H1 (cell line): ENCODE results near the gene DNM2. TPM values are rescaled to one million over a fixed set of nuclear protein-coding genes. Genes with fewer than 3 reads are reported as not detected.
A peak's percentile ranks its signal among the peaks of the same experiment; 100 is the strongest.

Experiments
- CTCF ChIA-PET: fragments of 300-600 bp; sonication (Branson Sonifier 250); formaldehyde crosslinking; loops from one replicate; lab custom pipeline; 2021; ENCODE audit not compliant: partially characterized antibody; lab: Charles Lee
- POLR2A ChIA-PET: fragments of 300-600 bp; sonication (Branson Sonifier 250); formaldehyde crosslinking; loops from one replicate; lab custom pipeline; 2021; ENCODE audit warnings: inconsistent platforms; ENCODE audit not compliant: partially characterized antibody; lab: Charles Lee
- DNase-seq, 2 experiments: peaks; one replicate each; pipeline versions ENCODE4 v3.0.0 to v3.0.0-alpha.2; 2010 to 2022; ENCODE audit warnings: low spot score in 2 of 2, low read depth in 1 of 2, mixed read lengths in 1 of 2
- FAIRE-seq: peaks from 2 replicates; lab custom pipeline; 2011; peaks lifted over from hg19 to GRCh38; lab: Jason Lieb, UNC
- H2AFZ ChIP-seq: 2 replicates; pipeline ENCODE4 v1.8.1; 2012; ENCODE audit warnings: low read length, inconsistent platforms
- H2AK5ac ChIP-seq: 2 replicates; pipeline ENCODE4 v1.6.1; 2013; ENCODE audit warnings: low read depth, low read length
- H2BK120ac ChIP-seq: replicated peaks from 2 replicates; pipeline ENCODE3; 2013; ENCODE audit warnings: low read depth, low read length, inconsistent platforms
- H2BK12ac ChIP-seq: 2 replicates; pipeline ENCODE4 v1.6.1; 2013; ENCODE audit warnings: low read depth, low read length
- H2BK15ac ChIP-seq: 2 replicates; pipeline ENCODE4 v1.6.1; 2013; ENCODE audit warnings: low read length
- H2BK20ac ChIP-seq: 2 replicates; pipeline ENCODE4 v1.6.1; 2013; ENCODE audit warnings: low read length
- H2BK5ac ChIP-seq: 2 replicates; pipeline ENCODE4 v1.6.1; 2013; ENCODE audit warnings: low read depth, low read length
- H3K14ac ChIP-seq: 2 replicates; pipeline ENCODE4 v1.6.1; 2013; ENCODE audit warnings: inconsistent platforms; ENCODE audit not compliant: insufficient read length
- H3K18ac ChIP-seq: 2 replicates; pipeline ENCODE4 v1.6.1; 2013; ENCODE audit warnings: low read length; ENCODE audit errors: extremely low read depth
- H3K23ac ChIP-seq: 2 replicates; pipeline ENCODE4 v1.6.1; 2013; ENCODE audit warnings: inconsistent platforms; ENCODE audit not compliant: insufficient read length
- H3K23me2 ChIP-seq: 2 replicates; pipeline ENCODE4 v1.6.1; 2013; ENCODE audit warnings: low read depth, low read length
- H3K27ac ChIP-seq: 2 replicates; pipeline ENCODE4 v1.6.1; 2011; ENCODE audit warnings: low read depth, low read length, inconsistent platforms
- H3K27me3 ChIP-seq, 4 experiments: replicated peaks in 1 of 4; 1 replicate in 1 of 4; 2 replicates in 3 of 4; pipeline versions ENCODE4 v1.6.1 to v1.8.1; 2011 to 2013; ENCODE audit warnings: low read length in 3 of 4, mild to moderate bottlenecking in 3 of 4, inconsistent platforms in 2 of 4, mixed read lengths in 2 of 4, moderate library complexity in 1 of 4; ENCODE audit not compliant: control insufficient read depth in 3 of 4, insufficient read depth in 3 of 4; ENCODE audit errors: extremely low read depth in 1 of 4
- H3K36me3 ChIP-seq, 4 experiments: 2 replicates each; pipeline versions ENCODE4 v1.6.1 to v1.8.1; 2011 to 2013; ENCODE audit warnings: mild to moderate bottlenecking in 4 of 4, low read length in 3 of 4, moderate library complexity in 2 of 4, control low read depth in 1 of 4, inconsistent platforms in 1 of 4; ENCODE audit not compliant: insufficient read depth in 4 of 4, control insufficient read depth in 2 of 4
- H3K4ac ChIP-seq: replicated peaks from 2 replicates; pipeline ENCODE3; 2013; ENCODE audit warnings: low read length, low read depth, mixed read lengths, inconsistent platforms; ENCODE audit not compliant: insufficient read length
- H3K4me1 ChIP-seq, 4 experiments: replicated peaks in 1 of 4; 1 replicate in 1 of 4; 2 replicates in 3 of 4; pipeline versions ENCODE4 v1.6.1 to v1.8.1; 2011 to 2013; ENCODE audit warnings: low read length in 3 of 4, inconsistent platforms in 2 of 4, mixed read lengths in 1 of 4; ENCODE audit not compliant: insufficient read depth in 4 of 4, control insufficient read depth in 3 of 4
- H3K4me2 ChIP-seq, 2 experiments: 2 replicates each; pipeline versions ENCODE4 v1.6.1 to v1.8.1; 2011 to 2013; ENCODE audit warnings: low read depth in 2 of 2, low read length in 2 of 2, control low read depth in 1 of 2, inconsistent platforms in 1 of 2, mild to moderate bottlenecking in 1 of 2; ENCODE audit not compliant: insufficient read depth in 1 of 2
- H3K4me3 ChIP-seq, 4 experiments: fragments of 200-600, 300-600 bp in 1 of 4; sonication (generic), shearing (Covaris generic), sonication (Bioruptor Twin) in 1 of 4; 2 replicates each; pipeline versions ENCODE4 v1.5.1 to v1.8.1; 2011 to 2016; ENCODE audit warnings: low read length in 4 of 4, low read depth in 3 of 4, control low read depth in 2 of 4, inconsistent platforms in 2 of 4, mild to moderate bottlenecking in 2 of 4, mixed read lengths in 1 of 4, moderate library complexity in 1 of 4; ENCODE audit not compliant: insufficient read depth in 2 of 4; ENCODE audit errors: extremely low read depth in 1 of 4
- H3K56ac ChIP-seq: replicated peaks from 2 replicates; pipeline ENCODE3; 2013; ENCODE audit warnings: low read depth, mild to moderate bottlenecking, mixed read lengths, low read length, inconsistent platforms; ENCODE audit not compliant: insufficient read length
- H3K79me1 ChIP-seq: 2 replicates; pipeline ENCODE4 v1.6.1; 2013; ENCODE audit warnings: low read depth, low read length, control low read depth
- H3K79me2 ChIP-seq, 2 experiments: 2 replicates each; pipeline versions ENCODE4 v1.6.1 to v1.8.1; 2012 to 2013; ENCODE audit warnings: low read length in 2 of 2, mild to moderate bottlenecking in 2 of 2, inconsistent platforms in 1 of 2; ENCODE audit not compliant: insufficient read depth in 2 of 2, control insufficient read depth in 1 of 2
- H3K9ac ChIP-seq, 4 experiments: replicated peaks in 1 of 4; 1 replicate in 1 of 4; 2 replicates in 3 of 4; pipeline versions ENCODE4 v1.6.1 to v1.8.1; 2011 to 2013; ENCODE audit warnings: low read depth in 3 of 4, low read length in 3 of 4, control low read depth in 2 of 4, mild to moderate bottlenecking in 2 of 4, moderate library complexity in 2 of 4, inconsistent platforms in 1 of 4; ENCODE audit errors: extremely low read depth in 1 of 4
- H3K9me3 ChIP-seq, 2 experiments: 2 replicates each; pipeline versions ENCODE4 v1.6.1 to v1.8.1; 2012 to 2013; ENCODE audit warnings: mild to moderate bottlenecking in 2 of 2, moderate library complexity in 2 of 2, control low read depth in 1 of 2, inconsistent platforms in 1 of 2, low read depth in 1 of 2, low read length in 1 of 2, mixed read lengths in 1 of 2; ENCODE audit not compliant: insufficient read depth in 2 of 2
- H4K20me1 ChIP-seq, 2 experiments: replicated peaks in 1 of 2; 2 replicates each; pipeline versions ENCODE3 to v1.8.1; 2011 to 2013; ENCODE audit warnings: inconsistent platforms in 2 of 2, low read length in 2 of 2, mild to moderate bottlenecking in 1 of 2; ENCODE audit not compliant: insufficient read depth in 2 of 2, control insufficient read depth in 1 of 2
- H4K5ac ChIP-seq: 2 replicates; pipeline ENCODE4 v1.6.1; 2013; ENCODE audit warnings: low read length, low read depth, mixed read lengths, inconsistent platforms; ENCODE audit not compliant: insufficient read length
- H4K8ac ChIP-seq: 2 replicates; pipeline ENCODE4 v1.8.0; 2013; ENCODE audit warnings: mild to moderate bottlenecking, moderate library complexity, low read length, inconsistent platforms; ENCODE audit not compliant: insufficient read depth; ENCODE audit errors: extremely low read depth
- H4K91ac ChIP-seq: replicated peaks from 2 replicates; pipeline ENCODE3; 2013; ENCODE audit warnings: low read length, mixed read lengths, inconsistent platforms; ENCODE audit not compliant: insufficient read length
- CBX5 ChIP-seq: fragments of 300-800, 300-1000 bp; sonication (generic); IDR thresholded peaks from 2 replicates; pipeline ENCODE4 v1.7.1; 2016; ENCODE audit warnings: antibody characterized with exemption, low read length, low read depth
- EZH2 ChIP-seq: fragments of 200-600 bp; sonication (generic); IDR thresholded peaks from 2 replicates; pipeline ENCODE4 v1.7.1; 2012; ENCODE audit warnings: low read depth, mild to moderate bottlenecking, moderate library complexity, low read length, inconsistent platforms; ENCODE audit not compliant: severe bottlenecking
- GTF2F1 ChIP-seq: IDR thresholded peaks from 2 replicates; pipeline ENCODE4 v1.6.1; 2012; ENCODE audit warnings: low read depth, low read length, improper control_type of control experiment, borderline replicate concordance
- HDAC2 ChIP-seq, 2 experiments: fragments of 300-600 bp in 1 of 2; sonication (generic) in 1 of 2; IDR thresholded peaks; 2 replicates each; pipeline ENCODE4 v1.6.1; 2011 to 2012; ENCODE audit warnings: low read depth in 2 of 2, low read length in 2 of 2, mild to moderate bottlenecking in 2 of 2, moderate library complexity in 2 of 2, borderline replicate concordance in 1 of 2, inconsistent platforms in 1 of 2
- JUN ChIP-seq: IDR thresholded peaks from 2 replicates; pipeline ENCODE4 v1.6.1; 2011; ENCODE audit warnings: low read depth, mild to moderate bottlenecking, improper control_type of control experiment, low read length
- JUND ChIP-seq: IDR thresholded peaks from 2 replicates; pipeline ENCODE4 v1.6.1; 2011; ENCODE audit warnings: mild to moderate bottlenecking, improper control_type of control experiment, low read length
- KDM1A ChIP-seq: fragments of 200-600, 300-600 bp; sonication (generic); IDR thresholded peaks from 2 replicates; pipeline ENCODE4 v1.7.1; 2016; ENCODE audit warnings: mild to moderate bottlenecking, low read length, borderline replicate concordance
- MAFK ChIP-seq: IDR thresholded peaks from 2 replicates; pipeline ENCODE4 v1.6.1; 2012; ENCODE audit warnings: low read depth, mild to moderate bottlenecking, improper control_type of control experiment, low read length
- RFX5 ChIP-seq: IDR thresholded peaks from 2 replicates; pipeline ENCODE4 v1.6.1; 2011; ENCODE audit warnings: low read depth, low read length, improper control_type of control experiment, borderline replicate concordance
- RNF2 ChIP-seq: fragments of 200-900, 300-1000 bp; sonication (generic); IDR thresholded peaks from 2 replicates; pipeline ENCODE4 v1.7.1; 2016; ENCODE audit warnings: borderline replicate concordance, low read depth, mild to moderate bottlenecking, antibody characterized with exemption, low read length; ENCODE audit not compliant: poor library complexity, severe bottlenecking; ENCODE audit errors: missing control alignments
- SIX5 ChIP-seq: IDR thresholded peaks from 2 replicates; pipeline ENCODE4 v1.6.1; 2011; ENCODE audit warnings: mild to moderate bottlenecking, low read depth, low read length
- SRF ChIP-seq: IDR thresholded peaks from 2 replicates; pipeline ENCODE4 v1.6.1; 2011; ENCODE audit warnings: mild to moderate bottlenecking, low read depth, low read length, moderate library complexity
- TEAD4 ChIP-seq: IDR thresholded peaks from 2 replicates; pipeline ENCODE4 v1.6.1; 2012; ENCODE audit warnings: low read depth, low read length, inconsistent platforms, mixed read lengths
- WGBS, 2 experiments: shearing (Covaris generic) in 1 of 2; methylation state at CpG; one replicate each; pipeline versions ENCODE4 v1.1.6 to v1.1.7; 2013 to 2015; ENCODE audit warnings: low lambda C conversion rate in 2 of 2, mixed read lengths in 2 of 2, inconsistent platforms in 1 of 2, low coverage in 1 of 2, missing lambda C conversion rate in 1 of 2; ENCODE audit not compliant: insufficient replicate concordance in 2 of 2, insufficient coverage in 1 of 2, insufficient read length in 1 of 2; ENCODE audit errors: extremely low coverage in 1 of 2, missing lambda C conversion rate in 1 of 2; 5-methylcytosine and 5-hydroxymethylcytosine counted together
- polyA plus RNA-seq, 7 experiments: library from polyadenylated mRNA; depleted of rRNA in 3 of 7; stranded (reverse) in 5 of 7; unstranded in 2 of 7; fragments of >200 nt in 5 of 7; fragments of 200-250 nt in 2 of 7; gene quantifications; 1 replicate in 5 of 7; 2 replicates in 1 of 7; 4 replicates in 1 of 7; pipeline versions ENCODE4 v1.2.1 to v1.2.3, GENCODE V29; 2011 to 2013; ENCODE audit warnings: missing spikeins in 2 of 7, mixed read lengths in 2 of 7
- total RNA-seq: library from RNA; stranded (reverse); fragmentation: NEBNext Ultra II Directional; extraction: Animal tissue kit (Norgen Biotek cat#: 25700); gene quantifications from 2 replicates; pipeline ENCODE4 v1.2.1, GENCODE V29; 2021

The DNM2 gene
- total and polyA plus RNA-seq, 2 of the 8 experiments (the other 6 are each of a cell fraction or from before 2014, with no cell fraction given) = 61.9 to 120 TPM

GRCh38 chr19:10762656-10763055 lies 44.8 kb downstream of the DNM2 start:
- H4K8ac ChIP-seq = no peak overlapping the region
- no peak overlapping the region for H2BK20ac ChIP-seq
- ChIA-PET POLR2A (interaction anchor here (1.2 to 1.3 kb wide), 2 partner anchors 10 to 45 kb away, joined by 4 read pairs; partner anchors contain the start of gene DNM2), CTCF (interaction anchor here (0.9 to 1.3 kb wide), 3 partner anchors 9 to 63 kb away, joined by 3 read pairs; no protein-coding TSS in a partner anchor)
- WGBS, 2 experiments = 100% methylated on average over 1 of the region's 1 CpG; no CpG with 5 or more reads in 1 of the 2 experiments
- H2BK12ac ChIP-seq = no peak overlapping the region
- no peak overlapping the region for H3K4me3 ChIP-seq
- H4K20me1 ChIP-seq = peaks cover 4 to 10% of the 10 kb centered on the region in 2 experiments
- H3K4me1 ChIP-seq = peaks cover 2 to 4% (median 4%) of the 10 kb centered on the region in 4 experiments; a peak in 4 of 7 replicates
- H2BK15ac ChIP-seq = no peak overlapping the region
- no peak overlapping the region for H3K56ac ChIP-seq
- H2AFZ ChIP-seq = no peak overlapping the region
- H3K79me1 ChIP-seq = peaks cover 11% of the 10 kb centered on the region
- no peak overlapping the region for H3K14ac ChIP-seq
- H3K9ac ChIP-seq = peak overlapping the region in 1 of 4 experiments; percentile 2; a peak in 1 of 7 replicates
- peak overlapping the region; percentile 34; the same call in 1 of the 2 replicates for H3K27ac ChIP-seq
- H3K23me2 ChIP-seq = no peaks in the 10 kb centered on the region
- peaks cover 0 to 12% (median 1%) of the 10 kb centered on the region in 4 experiments; a peak in 2 of 8 replicates for H3K36me3 ChIP-seq
- H3K4ac ChIP-seq = no peak overlapping the region
- TF ChIP-seq RNF2 (no peak), GTF2F1 (no peak), MAFK (no peak), RFX5 (no peak), JUND (no peak), CBX5 (no peak), KDM1A (no peak), SIX5 (no peak), JUN (no peak), SRF (no peak), EZH2 (no peak), HDAC2 (IDR thresholded peaks at IDR 0.05; ENCODE audit: borderline replicate concordance in 1 of 2, low read depth in 2 of 2, low read length in 2 of 2) (no peak), TEAD4 (no peak)
- H3K27me3 ChIP-seq = no peaks in the 10 kb centered on the region
- no peak overlapping the region for H2BK120ac ChIP-seq
- H3K79me2 ChIP-seq = peaks cover 0 to 16% of the 10 kb centered on the region in 2 experiments; a peak in 2 of 4 replicates
- DNase-seq (no peak), FAIRE-seq (no peak)
- H4K91ac ChIP-seq = no peak overlapping the region
- H3K18ac ChIP-seq = no peak overlapping the region
- H2AK5ac ChIP-seq = peak overlapping the region; percentile 26; the same call in 1 of the 2 replicates
- no peak overlapping the region for H4K5ac ChIP-seq
- H3K9me3 ChIP-seq = no peaks in the 10 kb centered on the region
- H3K4me2 ChIP-seq = no peak overlapping the region
- H2BK5ac ChIP-seq = 0 out of 2 replicates have a peak overlapping the region, but pooled peaks have one; percentile 62
- H3K23ac ChIP-seq = no peak overlapping the region
